ENCODE data around the gene TMEM165. TPM values are rescaled to one million over a fixed set of nuclear protein-coding genes. Genes with fewer than 3 reads are reported as not detected.

The TMEM165 gene
- total and polyA plus RNA-seq, 2 of the 4 experiments (the other 2 are of a cell fraction), result 49.6 to 83.0 TPM

DNA sequence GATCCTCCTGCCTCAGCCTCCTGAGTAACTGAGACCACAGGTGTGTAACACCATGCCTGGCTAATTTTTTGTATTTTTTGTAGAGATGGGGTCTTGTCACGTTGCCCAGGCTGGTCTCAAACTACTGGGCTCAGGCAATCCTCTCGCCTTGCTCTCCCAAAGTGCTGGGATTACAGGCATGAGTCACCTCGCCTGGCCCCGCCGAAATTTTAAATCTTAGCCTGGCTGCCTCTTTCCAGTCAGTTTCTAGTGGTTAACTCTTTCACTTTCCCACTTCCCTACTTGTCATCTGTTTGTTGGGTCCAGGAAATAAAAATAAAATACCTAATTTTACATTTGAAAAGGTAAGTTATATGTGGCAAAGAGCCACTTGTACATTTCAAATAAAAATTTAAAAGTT is 62.4 kb downstream of the TMEM165 start:
- in situ Hi-C loops (cut with MboI; ENCODE audit: low sequenced_read_pairs), result no loop called here
- no peak for TF ChIP-seq BHLHE40 (IDR thresholded peaks at IDR 0.05; ENCODE audit: low read depth, low read length)
- TF ChIP-seq RCOR1 (IDR thresholded peaks at IDR 0.05; ENCODE audit: insufficient replicate concordance, low read length), result no peak
- peak; percentile 57; the same call in 1 of the 2 replicates for TF ChIP-seq FOS (IDR thresholded peaks at IDR 0.05; ENCODE audit: low read depth, low read length)
- Histone ChIP-seq H3K79me1 (ENCODE audit: low read depth in 1 of 2, low read length in 2 of 2) (0 out of 4 replicates have a peak, but pooled peaks cover 0 to 5% of the 10 kb centered on the region in 2 experiments), H3K4me1 (ENCODE audit: control insufficient read depth, insufficient read depth, low read length) (no peaks in the 10 kb centered on the region; the same call in 1 of the 2 replicates), H3K27ac (ENCODE audit: insufficient read depth, low read length) (no peak overlapping the region), H3K23ac (ENCODE audit: low read depth, low read length) (no peak overlapping the region), H3K9ac (ENCODE audit: low read depth, low read length) (no peak overlapping the region), H3K14ac (replicated peaks; ENCODE audit: low read depth, low read length) (0 out of 2 replicates have a peak overlapping the region, but pooled peaks have one; percentile 14), H2AFZ (replicated peaks; ENCODE audit: low read length, poor library complexity) (no peak overlapping the region), H4K5ac (ENCODE audit: low read depth, low read length) (no peak overlapping the region), H3K18ac (ENCODE audit: low read depth, low read length) (no peak overlapping the region), H2AK9ac (replicated peaks; ENCODE audit: low read depth, low read length, poor library complexity) (no peak overlapping the region), H3K36me3 (ENCODE audit: control insufficient read depth, insufficient read depth, low read length) (0 out of 2 replicates have a peak, but pooled peaks cover 1% of the 10 kb centered on the region), H3K4me2 (ENCODE audit: low read depth, low read length) (no peak overlapping the region), H4K91ac (ENCODE audit: insufficient read depth, low read depth, low read length) (no peak overlapping the region), H3K9me3 (ENCODE audit: control insufficient read depth, insufficient read depth, low read length) (no peaks in the 10 kb centered on the region), H2BK15ac (ENCODE audit: low read depth, low read length) (no peak overlapping the region), H3K27me3 (ENCODE audit: control insufficient read depth, insufficient read depth, low read length) (no peaks in the 10 kb centered on the region), H3K4ac (ENCODE audit: low read depth, low read length) (no peak overlapping the region), H2BK20ac (ENCODE audit: low read depth, low read length) (no peak overlapping the region), H2AK5ac (ENCODE audit: low read depth, low read length) (no peak overlapping the region), H2BK120ac (ENCODE audit: low read depth, low read length) (no peak overlapping the region), H4K20me1 (ENCODE audit: insufficient read depth, low read length) (no peaks in the 10 kb centered on the region), H3K9me1 (ENCODE audit: insufficient read depth, low read length) (no peaks in the 10 kb centered on the region), H2BK5ac (ENCODE audit: low read depth, low read length, poor library complexity, severe bottlenecking) (no peak overlapping the region), H4K8ac (ENCODE audit: low read depth in 2 of 2, low read length in 2 of 2) (no peak overlapping the region), H3K56ac (ENCODE audit: extremely low read depth, insufficient read depth, low read length) (no peak overlapping the region), H3K4me3 (ENCODE audit: insufficient read depth, low read depth, low read length) (no peak overlapping the region)
- peak; percentile 46 for DNase-seq
- dilution Hi-C loops (cut with HindIII; ENCODE audit: low sequenced_read_pairs, unreplicated experiment), result no loop called here
- ATAC-seq (ENCODE audit: low read depth), result peak; percentile 79
- BruUV-seq (replicated peaks), result no TSS peak
- CTCF ChIA-PET, result no interaction called here
- WGBS, 2 experiments (ENCODE audit: extremely low coverage in 2 of 2, insufficient read length in 1 of 2), result no CpG with 5 or more reads among the region's 5 CpGs
- intact Hi-C loops (cut with micrococcal nuclease), result no loop called here
- POLR2A ChIA-PET (ENCODE audit: unreplicated experiment), result interaction anchor here (0.6 kb wide), 1 partner anchor 45 kb away, joined by 3 read pairs; no protein-coding TSS in a partner anchor
